ENCODE measurements around the gene FASTK. TPM values are rescaled to one million over a fixed set of nuclear protein-coding genes. Genes with fewer than 3 reads are reported as not detected.

FASTK gene
- total RNA-seq, 4 donors from 2014 or later = 51.3 to 82.2 (median 60.8) TPM

GRCh38 chr7:151034312-151035025, 46.1 kb downstream of the FASTK start:
- 96 to 100% methylated on average over 2 to 5 of the region's 21 CpGs for WGBS, 2 donors (ENCODE audit: low coverage in 1 of 2)
- Histone ChIP-seq H3K27ac (no peak overlapping the region), H3K9me3 (no peaks in the 10 kb centered on the region), H3K4me3 (no peak overlapping the region), H3K36me3 (peaks cover 0 to 68% of the 10 kb centered on the region in 2 donors), H3K4me1 (peaks cover 0 to 19% (median 12%) of the 10 kb centered on the region in 3 donors), H3K27me3 (no peaks in the 10 kb centered on the region)
- no peak for TF ChIP-seq CTCF (IDR thresholded peaks at IDR 0.05)
- no peak for TF ChIP-seq POLR2AphosphoS5 (IDR thresholded peaks at IDR 0.05)
- no peak for TF ChIP-seq EP300 (IDR thresholded peaks at IDR 0.05)
- no peak for TF ChIP-seq POLR2A (IDR thresholded peaks at IDR 0.05)
- ATAC-seq = no peak

GRCh38 chr7:151033864-151034249, 46.8 kb downstream of the FASTK start:
- TF ChIP-seq POLR2A (IDR thresholded peaks at IDR 0.05) (no peak), EP300 (IDR thresholded peaks at IDR 0.05) (no peak), CTCF (IDR thresholded peaks at IDR 0.05) (no peak), POLR2AphosphoS5 (IDR thresholded peaks at IDR 0.05) (no peak)
- Histone ChIP-seq H3K27ac (no peak overlapping the region), H3K27me3 (no peaks in the 10 kb centered on the region), H3K9me3 (no peaks in the 10 kb centered on the region), H3K36me3 (peaks cover 0 to 68% of the 10 kb centered on the region in 2 donors), H3K4me3 (no peak overlapping the region), H3K4me1 (peaks cover 0 to 19% (median 7%) of the 10 kb centered on the region in 3 donors)
- ATAC-seq = no peak
- 100% methylated on average over 1 of the region's 5 CpGs; no CpG with 5 or more reads in 1 of the 2 donors for WGBS, 2 donors (ENCODE audit: low coverage in 1 of 2)

GRCh38 chr7:151032936-151033863, 47.4 kb downstream of the FASTK start:
- H3K4me1 ChIP-seq = peaks cover 0 to 17% (median 4%) of the 10 kb centered on the region in 3 donors
- no peaks in the 10 kb centered on the region for H3K9me3 ChIP-seq
- TF ChIP-seq EP300 (IDR thresholded peaks at IDR 0.05) (no peak), POLR2A (IDR thresholded peaks at IDR 0.05) (no peak), POLR2AphosphoS5 (IDR thresholded peaks at IDR 0.05) (no peak), CTCF (IDR thresholded peaks at IDR 0.05) (no peak)
- no peak overlapping the region for H3K4me3 ChIP-seq
- H3K27me3 ChIP-seq = no peaks in the 10 kb centered on the region
- peaks cover 0 to 68% of the 10 kb centered on the region in 2 donors for H3K36me3 ChIP-seq
- H3K27ac ChIP-seq = no peak overlapping the region
- no peak for ATAC-seq
- 58 to 80% methylated on average over 3 to 4 of the region's 17 CpGs for WGBS, 2 donors (ENCODE audit: low coverage in 1 of 2)

- no peaks in the 10 kb centered on the region for H3K9me3 ChIP-seq
- WGBS, 2 donors (ENCODE audit: low coverage in 1 of 2) = 75 to 100% methylated on average over 3 to 4 of the region's 4 CpGs
- no peaks in the 10 kb centered on the region for H3K27me3 ChIP-seq
- H3K36me3 ChIP-seq = peaks cover 0 to 48% of the 10 kb centered on the region in 2 donors
- peaks cover 0 to 23% (median 4%) of the 10 kb centered on the region in 3 donors for H3K4me1 ChIP-seq
- TF ChIP-seq POLR2AphosphoS5 (IDR thresholded peaks at IDR 0.05) (peak; percentile 6), CTCF (IDR thresholded peaks at IDR 0.05) (no peak)
- no peak overlapping the region for H3K4me3 ChIP-seq
- no peak for ATAC-seq
- no peak overlapping the region for H3K27ac ChIP-seq
Observed at GRCh38 chr7:151031011-151031410, 49.6 kb downstream of the FASTK start.
